Measurements from ENCODE around the gene IGSF9B. TPM values are rescaled to one million over a fixed set of nuclear protein-coding genes. Genes with fewer than 3 reads are reported as not detected.

IGSF9B gene
- total and polyA plus RNA-seq, 4 donors = 0.07 to 0.33 (median 0.09) TPM; not detected in 1

- H3K4me3 ChIP-seq (ENCODE audit: low read depth in 1 of 3, low read length in 3 of 3) = no peak overlapping the region
- H3K9me3 ChIP-seq (ENCODE audit: control insufficient read depth in 4 of 4, low read length in 3 of 4) = no peaks in the 10 kb centered on the region
- WGBS = 84% methylated on average over 13 of the region's 13 CpGs
- no peaks in the 10 kb centered on the region for H3K4me1 ChIP-seq (ENCODE audit: control insufficient read depth in 4 of 4, insufficient read depth in 4 of 4, low read length in 3 of 4)
- no peak overlapping the region for H3K27ac ChIP-seq (ENCODE audit: low read depth in 1 of 2, low read length in 2 of 2)
- no peak for TF ChIP-seq RXRA (IDR thresholded peaks at IDR 0.05)
- TF ChIP-seq RAD21 (IDR thresholded peaks at IDR 0.05) = no peak
- TF ChIP-seq HNF4G (IDR thresholded peaks at IDR 0.05) = no peak
- TF ChIP-seq, protein P1, sequence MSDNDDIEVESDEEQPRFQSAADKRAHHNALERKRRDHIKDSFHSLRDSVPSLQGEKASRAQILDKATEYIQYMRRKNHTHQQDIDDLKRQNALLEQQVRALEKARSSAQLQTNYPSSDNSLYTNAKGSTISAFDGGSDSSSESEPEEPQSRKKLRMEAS (IDR thresholded peaks at IDR 0.05) = no peak
- TF ChIP-seq JUND (IDR thresholded peaks at IDR 0.05) = no peak
- TF ChIP-seq NR2F2 (IDR thresholded peaks at IDR 0.05) = no peak
- no peak for TF ChIP-seq EGR1 (IDR thresholded peaks at IDR 0.05; ENCODE audit: low read depth in 2 of 2)
- no peak for TF ChIP-seq FOXA1 (IDR thresholded peaks at IDR 0.05)
- no peak for TF ChIP-seq ATF3 (IDR thresholded peaks at IDR 0.05)
- no peak for TF ChIP-seq YY1 (IDR thresholded peaks at IDR 0.05)
- TF ChIP-seq, protein P2, sequence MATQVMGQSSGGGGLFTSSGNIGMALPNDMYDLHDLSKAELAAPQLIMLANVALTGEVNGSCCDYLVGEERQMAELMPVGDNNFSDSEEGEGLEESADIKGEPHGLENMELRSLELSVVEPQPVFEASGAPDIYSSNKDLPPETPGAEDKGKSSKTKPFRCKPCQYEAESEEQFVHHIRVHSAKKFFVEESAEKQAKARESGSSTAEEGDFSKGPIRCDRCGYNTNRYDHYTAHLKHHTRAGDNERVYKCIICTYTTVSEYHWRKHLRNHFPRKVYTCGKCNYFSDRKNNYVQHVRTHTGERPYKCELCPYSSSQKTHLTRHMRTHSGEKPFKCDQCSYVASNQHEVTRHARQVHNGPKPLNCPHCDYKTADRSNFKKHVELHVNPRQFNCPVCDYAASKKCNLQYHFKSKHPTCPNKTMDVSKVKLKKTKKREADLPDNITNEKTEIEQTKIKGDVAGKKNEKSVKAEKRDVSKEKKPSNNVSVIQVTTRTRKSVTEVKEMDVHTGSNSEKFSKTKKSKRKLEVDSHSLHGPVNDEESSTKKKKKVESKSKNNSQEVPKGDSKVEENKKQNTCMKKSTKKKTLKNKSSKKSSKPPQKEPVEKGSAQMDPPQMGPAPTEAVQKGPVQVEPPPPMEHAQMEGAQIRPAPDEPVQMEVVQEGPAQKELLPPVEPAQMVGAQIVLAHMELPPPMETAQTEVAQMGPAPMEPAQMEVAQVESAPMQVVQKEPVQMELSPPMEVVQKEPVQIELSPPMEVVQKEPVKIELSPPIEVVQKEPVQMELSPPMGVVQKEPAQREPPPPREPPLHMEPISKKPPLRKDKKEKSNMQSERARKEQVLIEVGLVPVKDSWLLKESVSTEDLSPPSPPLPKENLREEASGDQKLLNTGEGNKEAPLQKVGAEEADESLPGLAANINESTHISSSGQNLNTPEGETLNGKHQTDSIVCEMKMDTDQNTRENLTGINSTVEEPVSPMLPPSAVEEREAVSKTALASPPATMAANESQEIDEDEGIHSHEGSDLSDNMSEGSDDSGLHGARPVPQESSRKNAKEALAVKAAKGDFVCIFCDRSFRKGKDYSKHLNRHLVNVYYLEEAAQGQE (IDR thresholded peaks at IDR 0.05) = no peak
- no peak for TF ChIP-seq ZBTB33 (IDR thresholded peaks at IDR 0.05)
- no peak for TF ChIP-seq CTCF (IDR thresholded peaks at IDR 0.05; ENCODE audit: low read depth, low read length, missing input control)
- TF ChIP-seq SP1 (IDR thresholded peaks at IDR 0.05) = no peak
- TF ChIP-seq FOXA2 (IDR thresholded peaks at IDR 0.05) = no peak
- TF ChIP-seq GABPA (IDR thresholded peaks at IDR 0.05 in 1 of 2, conservative IDR thresholded peaks at IDR 0.05 in 1 of 2) = no peak
- TF ChIP-seq HNF4A (conservative IDR thresholded peaks at IDR 0.05) = no peak
- TF ChIP-seq TAF1 (conservative IDR thresholded peaks at IDR 0.05) = no peak
- DNase-seq (ENCODE audit: low spot score) = no peak
- H3K9ac ChIP-seq (ENCODE audit: low read depth in 1 of 2, low read length in 2 of 2) = no peak overlapping the region
- no peaks in the 10 kb centered on the region for H3K27me3 ChIP-seq (ENCODE audit: control insufficient read depth in 4 of 4, insufficient read depth in 4 of 4, low read length in 3 of 4)
- H3K36me3 ChIP-seq (ENCODE audit: control insufficient read depth in 4 of 4, insufficient read depth in 3 of 4, low read depth in 1 of 4, low read length in 3 of 4) = no peaks in the 10 kb centered on the region
Observed at GRCh38 chr11:133906746-133907145, 50.0 kb downstream of the IGSF9B start.

Measured in liver (tissue), 9 donors.